Left lung (tissue), 10 donors: Measurements from ENCODE around the gene OR5C1. TPM values are rescaled to one million over a fixed set of nuclear protein-coding genes. Genes with fewer than 3 reads are reported as not detected.

Experiments
- ATAC-seq: fragments of 200-7000 bp; cut with Tn5 transposase; one replicate; pipeline ENCODE4 v1.9.1; 2020; ENCODE audit warnings: moderate library complexity
- DNase-seq, 4 donors: peaks; one replicate each; pipeline ENCODE4 v3.0.0-alpha.2; 2013 to 2020
- H3K27ac ChIP-seq, 2 donors: fragments of 200-600 bp; sonication (generic) in 1 of 2; one replicate each; pipeline versions ENCODE4 v1.5.0 to v1.8.0; 2020 to 2021
- H3K27me3 ChIP-seq, 2 donors: fragments of 200-600 bp; sonication (generic) in 1 of 2; one replicate each; pipeline versions ENCODE4 v1.5.0 to v1.8.0; 2020 to 2021
- H3K36me3 ChIP-seq, 2 donors: fragments of 200-600 bp; sonication (generic) in 1 of 2; one replicate each; pipeline versions ENCODE4 v1.5.0 to v1.8.0; 2020 to 2021
- H3K4me1 ChIP-seq, 2 donors: fragments of 200-600 bp; one replicate each; pipeline ENCODE4 v1.8.0; 2021
- H3K4me3 ChIP-seq, 2 donors: fragments of 200-600 bp; sonication (generic) in 1 of 2; one replicate each; pipeline versions ENCODE4 v1.5.0 to v1.8.0; 2020 to 2021; ENCODE audit warnings: mild to moderate bottlenecking in 1 of 2
- H3K9me3 ChIP-seq, 2 donors: fragments of 200-600 bp; sonication (generic) in 1 of 2; one replicate each; pipeline versions ENCODE4 v1.5.0 to v1.8.0; 2020 to 2021
- intact Hi-C, 2 donors: fragments of 100-400 bp; cut with DNase I; formaldehyde crosslinking; loops; one replicate each; pipeline versions ENCODE4 v1.11.2 to v1.14.2; 2022
- polyA plus RNA-seq, 6 donors: library from polyadenylated mRNA; unstranded; fragments of 120-200 nt; gene quantifications; one replicate each; pipeline ENCODE4 v1.2.1, GENCODE V29; 2013; ENCODE audit not compliant: insufficient read length in 6 of 6
- total RNA-seq, 2 donors: library from RNA; stranded (reverse); fragmentation: NEBNext Ultra II Directional; extraction: Animal tissue kit (Norgen Biotek cat#: 25700); gene quantifications; one replicate each; pipeline ENCODE4 v1.2.1, GENCODE V29; 2021
- TF ChIP-seq, protein P1 (sequence below), 2 donors: fragments of 200-600 bp; sonication (generic) in 1 of 2; IDR thresholded peaks; one replicate each; pipeline versions ENCODE4 v1.5.0 to v1.8.0; 2021; ENCODE audit warnings: antibody characterized with exemption in 2 of 2
- donor health status: DM: no; HTN: yes; CAD: no.
- donor health status: DM: no; HTN: no; CAD: no.

Gene OR5C1
- total and polyA plus RNA-seq, 8 donors: not detected

DNA sequence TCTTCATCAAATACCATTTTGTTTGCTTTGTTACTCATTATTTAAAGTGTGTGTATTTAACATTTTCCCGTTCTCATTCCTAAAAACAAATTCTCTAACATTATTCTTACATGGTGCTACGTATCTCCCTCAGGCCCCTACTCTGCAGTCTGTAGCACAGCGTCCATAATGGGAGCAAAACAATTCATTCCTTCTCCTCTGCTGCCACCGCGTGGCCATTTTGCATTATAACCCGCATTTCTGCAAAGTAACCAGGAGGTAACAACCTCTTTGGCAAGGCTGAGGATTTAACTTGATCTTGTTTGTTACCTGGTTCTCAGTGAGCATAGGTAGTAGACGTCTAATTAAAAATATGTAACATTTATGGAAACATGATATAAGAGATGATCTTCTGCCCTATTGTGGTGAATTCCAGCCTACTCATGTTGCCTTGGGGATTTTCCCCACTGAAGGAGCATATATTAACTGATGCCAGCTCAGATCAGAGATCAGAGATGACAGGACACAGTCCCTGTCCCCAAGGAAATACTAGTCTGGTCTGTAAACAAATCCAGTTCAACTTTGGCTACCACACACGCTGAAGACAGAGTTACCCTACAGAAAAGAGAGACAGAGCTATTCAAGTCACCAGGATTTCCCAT, 21.7 kb downstream of the OR5C1 start:
- peak; percentile 98 for ATAC-seq
- intact Hi-C loops: loop anchor here in 1 of 2 donors (5.0 kb wide), 1 partner anchor 343 kb away; no protein-coding TSS in a partner anchor
- H3K36me3 ChIP-seq: no peaks in the 10 kb centered on the region
- H3K27ac ChIP-seq: no peak overlapping the region
- peaks cover 0 to 6% of the 10 kb centered on the region in 2 donors for H3K4me1 ChIP-seq
- H3K4me3 ChIP-seq: no peak overlapping the region
- no peaks in the 10 kb centered on the region for H3K27me3 ChIP-seq
- no peaks in the 10 kb centered on the region for H3K9me3 ChIP-seq
- TF ChIP-seq, protein P1, sequence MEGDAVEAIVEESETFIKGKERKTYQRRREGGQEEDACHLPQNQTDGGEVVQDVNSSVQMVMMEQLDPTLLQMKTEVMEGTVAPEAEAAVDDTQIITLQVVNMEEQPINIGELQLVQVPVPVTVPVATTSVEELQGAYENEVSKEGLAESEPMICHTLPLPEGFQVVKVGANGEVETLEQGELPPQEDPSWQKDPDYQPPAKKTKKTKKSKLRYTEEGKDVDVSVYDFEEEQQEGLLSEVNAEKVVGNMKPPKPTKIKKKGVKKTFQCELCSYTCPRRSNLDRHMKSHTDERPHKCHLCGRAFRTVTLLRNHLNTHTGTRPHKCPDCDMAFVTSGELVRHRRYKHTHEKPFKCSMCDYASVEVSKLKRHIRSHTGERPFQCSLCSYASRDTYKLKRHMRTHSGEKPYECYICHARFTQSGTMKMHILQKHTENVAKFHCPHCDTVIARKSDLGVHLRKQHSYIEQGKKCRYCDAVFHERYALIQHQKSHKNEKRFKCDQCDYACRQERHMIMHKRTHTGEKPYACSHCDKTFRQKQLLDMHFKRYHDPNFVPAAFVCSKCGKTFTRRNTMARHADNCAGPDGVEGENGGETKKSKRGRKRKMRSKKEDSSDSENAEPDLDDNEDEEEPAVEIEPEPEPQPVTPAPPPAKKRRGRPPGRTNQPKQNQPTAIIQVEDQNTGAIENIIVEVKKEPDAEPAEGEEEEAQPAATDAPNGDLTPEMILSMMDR (IDR thresholded peaks at IDR 0.05): peak; percentile 59 to 80
- peak in 3 of 4 donors; percentile 60 to 85 (median 73) for DNase-seq

DNA sequence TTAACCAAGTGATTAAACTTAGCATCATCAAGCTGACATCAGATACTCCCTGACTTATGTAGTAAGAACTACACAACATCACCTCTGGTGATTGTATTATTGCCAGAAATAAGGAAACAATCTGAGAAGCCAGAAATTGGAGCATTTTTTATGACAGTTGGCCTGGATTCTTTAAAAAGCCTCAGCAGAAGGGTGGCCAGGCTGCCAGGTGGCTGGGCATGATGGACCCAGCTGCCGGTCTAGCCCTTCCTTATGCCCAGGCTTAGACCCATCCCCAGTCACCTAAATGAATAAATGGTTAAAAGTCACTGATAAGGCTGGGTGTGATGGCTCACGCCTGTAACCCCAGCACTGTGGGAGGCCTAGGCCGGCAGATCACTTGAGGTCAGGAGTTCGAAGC, 24.0 kb downstream of the OR5C1 start:
- Histone ChIP-seq H3K4me3 (no peak overlapping the region), H3K27ac (no peak overlapping the region), H3K4me1 (peaks cover 2 to 23% of the 10 kb centered on the region in 2 donors), H3K9me3 (no peaks in the 10 kb centered on the region), H3K27me3 (no peaks in the 10 kb centered on the region), H3K36me3 (peaks cover 0 to 13% of the 10 kb centered on the region in 2 donors)
- no peak for ATAC-seq
- no peak for DNase-seq
- intact Hi-C loops: loop anchor here in 1 of 2 donors (5.0 kb wide), 1 partner anchor 345 kb away; no protein-coding TSS in a partner anchor
- TF ChIP-seq, protein P1 (IDR thresholded peaks at IDR 0.05): no peak

DNA sequence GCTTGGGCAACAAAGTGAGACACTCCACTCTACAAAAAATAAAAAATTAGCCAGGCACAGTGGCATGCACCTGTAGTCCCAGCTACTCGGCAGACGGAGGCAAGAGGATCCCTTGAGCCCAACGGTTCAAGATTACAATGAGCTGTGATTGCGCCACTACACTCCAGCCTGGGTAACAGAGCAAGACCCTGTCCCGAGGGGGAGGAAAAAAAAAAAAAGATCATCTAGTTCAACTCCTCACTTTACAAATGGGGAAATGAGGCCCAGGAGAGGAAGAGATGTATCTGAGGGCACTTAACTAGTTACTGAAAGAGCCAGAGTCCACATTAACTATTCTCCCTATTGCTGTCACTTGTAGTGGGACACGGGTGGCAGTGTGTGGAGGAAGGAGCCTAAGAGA, 25.8 kb downstream of the OR5C1 start:
- ATAC-seq: no peak
- Histone ChIP-seq H3K4me1 (peaks cover 2 to 31% of the 10 kb centered on the region in 2 donors), H3K4me3 (no peak overlapping the region), H3K27ac (no peak overlapping the region), H3K27me3 (no peaks in the 10 kb centered on the region), H3K36me3 (peaks cover 0 to 23% of the 10 kb centered on the region in 2 donors), H3K9me3 (no peaks in the 10 kb centered on the region)
- TF ChIP-seq, protein P1 (IDR thresholded peaks at IDR 0.05): no peak
- intact Hi-C loops: loop anchor here in 1 of 2 donors (5.0 kb wide), 1 partner anchor 347 kb away; no protein-coding TSS in a partner anchor
- no peak for DNase-seq

DNA sequence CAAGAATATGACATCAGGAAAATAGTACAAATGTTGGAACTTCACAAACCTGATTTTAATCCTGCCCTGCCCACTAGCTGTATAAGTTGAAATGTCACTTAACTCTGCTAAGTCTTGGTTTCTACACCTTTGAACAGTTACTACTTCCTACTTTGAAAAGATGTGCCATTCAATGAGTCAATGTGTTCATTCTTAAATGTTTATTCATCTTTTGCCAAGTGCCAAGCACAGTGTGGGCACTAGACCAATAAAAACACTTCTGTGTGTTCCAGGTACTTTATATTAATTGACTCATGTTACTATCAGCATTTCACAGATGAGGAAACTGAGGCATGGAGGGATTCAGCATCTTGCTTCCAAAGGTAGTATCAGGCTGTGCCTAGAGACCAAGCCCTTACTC, 26.8 kb downstream of the OR5C1 start:
- TF ChIP-seq, protein P1 (IDR thresholded peaks at IDR 0.05): no peak
- Histone ChIP-seq H3K4me3 (no peak overlapping the region), H3K27ac (peak overlapping the region in 1 of 2 donors; percentile 64), H3K36me3 (peaks cover 0 to 33% of the 10 kb centered on the region in 2 donors), H3K27me3 (no peaks in the 10 kb centered on the region), H3K4me1 (peaks cover 2 to 33% of the 10 kb centered on the region in 2 donors), H3K9me3 (no peaks in the 10 kb centered on the region)
- DNase-seq: no peak
- ATAC-seq: no peak
- intact Hi-C loops: no loop called here

DNA sequence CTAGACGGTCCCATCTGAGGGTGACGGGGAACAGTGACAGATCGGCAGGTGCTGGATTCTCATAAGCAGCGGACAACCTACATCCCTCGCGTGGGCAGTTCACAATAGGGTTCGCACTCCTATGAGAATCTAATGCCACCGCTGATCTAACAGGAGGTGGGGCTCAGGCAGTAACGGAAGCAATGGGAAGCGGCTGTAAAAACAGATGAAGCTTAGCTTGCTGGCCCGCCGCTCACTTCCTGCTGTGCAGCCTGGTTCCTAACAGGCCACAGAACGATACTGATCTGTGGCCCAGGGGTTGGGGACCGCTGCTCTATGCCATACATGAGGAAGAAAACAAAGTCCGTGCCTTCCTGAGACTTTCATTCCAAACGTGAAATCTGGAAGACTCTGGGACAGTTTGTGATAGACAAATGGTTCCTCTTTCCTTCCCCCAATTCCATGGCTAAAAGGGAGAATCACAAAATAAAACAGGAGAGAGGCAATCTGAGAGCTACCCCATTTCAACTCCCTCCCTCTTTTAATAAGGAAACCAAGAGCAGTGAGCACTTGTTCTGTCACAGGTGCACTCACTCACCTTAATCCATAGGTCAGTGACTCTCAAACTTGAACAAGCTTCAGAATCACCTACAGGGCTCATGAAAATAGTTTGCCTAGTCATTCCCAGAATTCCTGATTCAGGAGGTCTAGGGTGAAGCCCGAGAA, 27.6 kb downstream of the OR5C1 start:
- H3K4me3 ChIP-seq: no peak overlapping the region
- peak in 2 of 4 donors; percentile 35 to 42 for DNase-seq
- peak overlapping the region in 1 of 2 donors; percentile 64 for H3K27ac ChIP-seq
- H3K36me3 ChIP-seq: peaks cover 0 to 39% of the 10 kb centered on the region in 2 donors
- TF ChIP-seq, protein P1 (IDR thresholded peaks at IDR 0.05): no peak
- intact Hi-C loops: no loop called here
- H3K27me3 ChIP-seq: no peaks in the 10 kb centered on the region
- H3K9me3 ChIP-seq: no peaks in the 10 kb centered on the region
- peaks cover 2 to 40% of the 10 kb centered on the region in 2 donors for H3K4me1 ChIP-seq
- peak; percentile 67 for ATAC-seq
